HepG2 (cell line): ENCODE data around the gene PLXNB2. TPM values are rescaled to one million over a fixed set of nuclear protein-coding genes. Genes with fewer than 3 reads are reported as not detected.
A peak's percentile ranks its signal among the peaks of the same experiment; 100 is the strongest.

Experiments used
- HOXA3 ChIP-seq: sonication (generic); formaldehyde crosslinking; IDR thresholded peaks from 2 replicates; pipeline ENCODE4 v1.5.0; 2020; ENCODE audit warnings: missing genetic modification reagents
- KMT2A ChIP-seq: sonication (generic); formaldehyde crosslinking; IDR thresholded peaks from 2 replicates; pipeline ENCODE4 v1.4.0; 2020; ENCODE audit warnings: missing genetic modification reagents
- MEIS1 ChIP-seq: sonication (generic); formaldehyde crosslinking; IDR thresholded peaks from 2 replicates; pipeline ENCODE4 v1.9.0; 2021; ENCODE audit warnings: mild to moderate bottlenecking, missing genetic modification reagents, moderate library complexity, borderline replicate concordance
- NFATC3 ChIP-seq: sonication (generic); formaldehyde crosslinking; IDR thresholded peaks from 2 replicates; pipeline ENCODE4 v1.5.1; 2020; ENCODE audit warnings: mild to moderate bottlenecking, missing genetic modification reagents
- NFIB ChIP-seq: sonication (generic); formaldehyde crosslinking; IDR thresholded peaks from 2 replicates; pipeline ENCODE4 v1.9.0; 2021; ENCODE audit warnings: missing genetic modification reagents, mild to moderate bottlenecking, borderline replicate concordance
- SOX6 ChIP-seq, 2 experiments: fragments of 450-650 bp in 1 of 2; sonication (generic) in 1 of 2; formaldehyde crosslinking in 1 of 2; IDR thresholded peaks; 2 replicates each; pipeline versions ENCODE4 v1.4.0 to v1.6.1; 2017 to 2020; ENCODE audit warnings: antibody characterized with exemption in 1 of 2, mild to moderate bottlenecking in 1 of 2, missing genetic modification reagents in 1 of 2
- ZNF782 ChIP-seq: sonication (generic); formaldehyde crosslinking; IDR thresholded peaks from 2 replicates; pipeline ENCODE4 v1.4.0; 2020; ENCODE audit warnings: missing genetic modification reagents, mild to moderate bottlenecking, borderline replicate concordance
- ZNF850 ChIP-seq: sonication (generic); formaldehyde crosslinking; conservative IDR thresholded peaks from 2 replicates; pipeline ENCODE4 v1.9.0; 2021; ENCODE audit warnings: mild to moderate bottlenecking, missing genetic modification reagents
- ZSCAN20 ChIP-seq: sonication (generic); formaldehyde crosslinking; IDR thresholded peaks from 2 replicates; pipeline ENCODE4 v1.4.0; 2020; ENCODE audit warnings: missing genetic modification reagents, mild to moderate bottlenecking, borderline replicate concordance
- polyA plus RNA-seq, 8 experiments: library from polyadenylated mRNA; depleted of rRNA in 3 of 8; stranded (reverse) in 7 of 8; unstranded in 1 of 8; fragments of >200 nt; fragmentation: Illumina TruSeq in 4 of 8; extraction: Trizol in 4 of 8; gene quantifications; 2 replicates each; pipeline versions ENCODE4 v1.2.1 to v1.2.3, GENCODE V29; 2011 to 2016; ENCODE audit warnings: low read depth in 4 of 8, missing spikeins in 1 of 8, mixed read lengths in 1 of 8; ENCODE audit not compliant: insufficient read depth in 1 of 8
- total RNA-seq, 5 experiments: library from RNA; depleted of rRNA; stranded (reverse); fragments of >200 nt; fragmentation: Illumina TruSeq; extraction: Trizol; gene quantifications; 2 replicates each; pipeline ENCODE4 v1.2.3, GENCODE V29; 2016; ENCODE audit warnings: low read depth in 1 of 5
- TF ChIP-seq, protein P1 (sequence below): sonication (generic); formaldehyde crosslinking; IDR thresholded peaks from 2 replicates; pipeline ENCODE4 v1.5.0; 2020; ENCODE audit warnings: mild to moderate bottlenecking, missing genetic modification reagents
- TF ChIP-seq, protein P2 (sequence below): IDR thresholded peaks from 2 replicates; pipeline ENCODE4 v1.6.1; 2018; ENCODE audit warnings: missing genetic modification reagents
- TF ChIP-seq, protein P3 (sequence below): sonication (generic); formaldehyde crosslinking; IDR thresholded peaks from 2 replicates; pipeline ENCODE4 v1.4.0; 2020; ENCODE audit warnings: missing genetic modification reagents, borderline replicate concordance
- TF ChIP-seq, protein P4 (sequence below): sonication (generic); formaldehyde crosslinking; IDR thresholded peaks from 2 replicates; pipeline ENCODE4 v1.5.1; 2020; ENCODE audit warnings: missing genetic modification reagents, mild to moderate bottlenecking, borderline replicate concordance
- TF ChIP-seq, protein P5 (sequence below): sonication (generic); formaldehyde crosslinking; IDR thresholded peaks from 2 replicates; pipeline ENCODE4 v1.8.1; 2023; ENCODE audit warnings: missing genetic modification reagents, inconsistent platforms, borderline replicate concordance
- TF ChIP-seq, protein P6 (sequence below): sonication (generic); formaldehyde crosslinking; IDR thresholded peaks from 2 replicates; pipeline ENCODE4 v1.4.0; 2020; ENCODE audit warnings: mild to moderate bottlenecking, missing genetic modification reagents

PLXNB2 gene
- total and polyA plus RNA-seq, 2 of the 13 experiments (the other 11 are each of a cell fraction or from before 2014, with no cell fraction given): 32.6 to 68.9 TPM

DNA sequence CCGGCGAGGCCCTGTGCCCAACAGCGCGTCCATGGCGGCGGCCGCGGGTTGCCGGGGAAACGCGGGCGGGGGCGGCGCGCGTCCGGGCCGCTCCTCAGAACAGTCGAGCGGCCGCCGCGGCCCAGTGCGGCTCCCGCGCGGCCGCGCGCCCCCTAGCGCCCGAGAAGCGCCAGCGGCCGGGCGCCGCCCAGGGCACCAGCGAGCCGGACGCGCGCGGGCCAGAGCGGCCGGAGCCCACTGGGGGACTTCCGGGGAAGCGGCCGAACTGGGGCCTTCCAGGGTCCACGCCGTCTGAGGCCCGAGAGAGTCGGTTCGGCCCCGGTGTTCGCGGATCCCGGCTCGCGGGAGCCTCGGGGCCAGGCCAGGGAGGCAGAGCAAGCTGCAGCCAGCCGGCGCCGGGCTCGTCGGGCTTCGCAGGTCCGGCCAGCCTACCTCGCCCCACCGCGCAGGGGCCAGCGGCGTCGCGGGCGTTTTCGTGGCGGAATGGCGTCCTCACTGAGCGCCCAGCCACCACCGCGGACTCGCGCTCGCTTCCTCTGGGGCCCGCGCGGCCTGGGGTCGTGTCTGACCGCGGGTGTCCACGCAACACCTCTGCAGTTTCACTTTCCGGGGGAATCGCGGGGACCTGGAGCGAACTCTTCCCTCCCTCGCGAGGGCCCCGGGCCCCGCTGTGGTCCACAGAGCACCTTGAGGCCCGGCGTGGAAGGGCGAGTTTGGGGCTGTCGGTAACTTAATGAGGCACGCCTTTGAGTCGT lies 19.7 kb upstream of the PLXNB2 start, which contains the start of gene DENND6B (continued):
- TF ChIP-seq, protein P1, sequence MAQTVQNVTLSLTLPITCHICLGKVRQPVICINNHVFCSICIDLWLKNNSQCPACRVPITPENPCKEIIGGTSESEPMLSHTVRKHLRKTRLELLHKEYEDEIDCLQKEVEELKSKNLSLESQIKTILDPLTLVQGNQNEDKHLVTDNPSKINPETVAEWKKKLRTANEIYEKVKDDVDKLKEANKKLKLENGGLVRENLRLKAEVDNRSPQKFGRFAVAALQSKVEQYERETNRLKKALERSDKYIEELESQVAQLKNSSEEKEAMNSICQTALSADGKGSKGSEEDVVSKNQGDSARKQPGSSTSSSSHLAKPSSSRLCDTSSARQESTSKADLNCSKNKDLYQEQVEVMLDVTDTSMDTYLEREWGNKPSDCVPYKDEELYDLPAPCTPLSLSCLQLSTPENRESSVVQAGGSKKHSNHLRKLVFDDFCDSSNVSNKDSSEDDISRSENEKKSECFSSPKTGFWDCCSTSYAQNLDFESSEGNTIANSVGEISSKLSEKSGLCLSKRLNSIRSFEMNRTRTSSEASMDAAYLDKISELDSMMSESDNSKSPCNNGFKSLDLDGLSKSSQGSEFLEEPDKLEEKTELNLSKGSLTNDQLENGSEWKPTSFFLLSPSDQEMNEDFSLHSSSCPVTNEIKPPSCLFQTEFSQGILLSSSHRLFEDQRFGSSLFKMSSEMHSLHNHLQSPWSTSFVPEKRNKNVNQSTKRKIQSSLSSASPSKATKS (CRISPR knock-in tag): no peak
- TF ChIP-seq HOXA3 (CRISPR knock-in tag): peak; percentile 86
- TF ChIP-seq, protein P2, sequence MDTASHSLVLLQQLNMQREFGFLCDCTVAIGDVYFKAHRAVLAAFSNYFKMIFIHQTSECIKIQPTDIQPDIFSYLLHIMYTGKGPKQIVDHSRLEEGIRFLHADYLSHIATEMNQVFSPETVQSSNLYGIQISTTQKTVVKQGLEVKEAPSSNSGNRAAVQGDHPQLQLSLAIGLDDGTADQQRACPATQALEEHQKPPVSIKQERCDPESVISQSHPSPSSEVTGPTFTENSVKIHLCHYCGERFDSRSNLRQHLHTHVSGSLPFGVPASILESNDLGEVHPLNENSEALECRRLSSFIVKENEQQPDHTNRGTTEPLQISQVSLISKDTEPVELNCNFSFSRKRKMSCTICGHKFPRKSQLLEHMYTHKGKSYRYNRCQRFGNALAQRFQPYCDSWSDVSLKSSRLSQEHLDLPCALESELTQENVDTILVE (CRISPR knock-in tag): no peak
- peak; percentile 96 for TF ChIP-seq ZSCAN20 (CRISPR knock-in tag)
- peak; percentile 86 for TF ChIP-seq KMT2A
- TF ChIP-seq ZNF850: 0 out of 2 replicates have a peak, but pooled peaks have one; percentile 58
- TF ChIP-seq, protein P3, sequence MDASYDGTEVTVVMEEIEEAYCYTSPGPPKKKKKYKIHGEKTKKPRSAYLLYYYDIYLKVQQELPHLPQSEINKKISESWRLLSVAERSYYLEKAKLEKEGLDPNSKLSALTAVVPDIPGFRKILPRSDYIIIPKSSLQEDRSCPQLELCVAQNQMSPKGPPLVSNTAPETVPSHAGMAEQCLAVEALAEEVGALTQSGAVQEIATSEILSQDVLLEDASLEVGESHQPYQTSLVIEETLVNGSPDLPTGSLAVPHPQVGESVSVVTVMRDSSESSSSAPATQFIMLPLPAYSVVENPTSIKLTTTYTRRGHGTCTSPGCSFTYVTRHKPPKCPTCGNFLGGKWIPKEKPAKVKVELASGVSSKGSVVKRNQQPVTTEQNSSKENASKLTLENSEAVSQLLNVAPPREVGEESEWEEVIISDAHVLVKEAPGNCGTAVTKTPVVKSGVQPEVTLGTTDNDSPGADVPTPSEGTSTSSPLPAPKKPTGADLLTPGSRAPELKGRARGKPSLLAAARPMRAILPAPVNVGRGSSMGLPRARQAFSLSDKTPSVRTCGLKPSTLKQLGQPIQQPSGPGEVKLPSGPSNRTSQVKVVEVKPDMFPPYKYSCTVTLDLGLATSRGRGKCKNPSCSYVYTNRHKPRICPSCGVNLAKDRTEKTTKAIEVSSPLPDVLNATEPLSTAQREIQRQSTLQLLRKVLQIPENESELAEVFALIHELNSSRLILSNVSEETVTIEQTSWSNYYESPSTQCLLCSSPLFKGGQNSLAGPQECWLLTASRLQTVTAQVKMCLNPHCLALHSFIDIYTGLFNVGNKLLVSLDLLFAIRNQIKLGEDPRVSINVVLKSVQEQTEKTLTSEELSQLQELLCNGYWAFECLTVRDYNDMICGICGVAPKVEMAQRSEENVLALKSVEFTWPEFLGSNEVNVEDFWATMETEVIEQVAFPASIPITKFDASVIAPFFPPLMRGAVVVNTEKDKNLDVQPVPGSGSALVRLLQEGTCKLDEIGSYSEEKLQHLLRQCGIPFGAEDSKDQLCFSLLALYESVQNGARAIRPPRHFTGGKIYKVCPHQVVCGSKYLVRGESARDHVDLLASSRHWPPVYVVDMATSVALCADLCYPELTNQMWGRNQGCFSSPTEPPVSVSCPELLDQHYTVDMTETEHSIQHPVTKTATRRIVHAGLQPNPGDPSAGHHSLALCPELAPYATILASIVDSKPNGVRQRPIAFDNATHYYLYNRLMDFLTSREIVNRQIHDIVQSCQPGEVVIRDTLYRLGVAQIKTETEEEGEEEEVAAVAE (CRISPR knock-in tag): no peak
- TF ChIP-seq NFATC3 (CRISPR knock-in tag): no peak
- TF ChIP-seq NFIB (CRISPR knock-in tag): no peak
- TF ChIP-seq, protein P4, sequence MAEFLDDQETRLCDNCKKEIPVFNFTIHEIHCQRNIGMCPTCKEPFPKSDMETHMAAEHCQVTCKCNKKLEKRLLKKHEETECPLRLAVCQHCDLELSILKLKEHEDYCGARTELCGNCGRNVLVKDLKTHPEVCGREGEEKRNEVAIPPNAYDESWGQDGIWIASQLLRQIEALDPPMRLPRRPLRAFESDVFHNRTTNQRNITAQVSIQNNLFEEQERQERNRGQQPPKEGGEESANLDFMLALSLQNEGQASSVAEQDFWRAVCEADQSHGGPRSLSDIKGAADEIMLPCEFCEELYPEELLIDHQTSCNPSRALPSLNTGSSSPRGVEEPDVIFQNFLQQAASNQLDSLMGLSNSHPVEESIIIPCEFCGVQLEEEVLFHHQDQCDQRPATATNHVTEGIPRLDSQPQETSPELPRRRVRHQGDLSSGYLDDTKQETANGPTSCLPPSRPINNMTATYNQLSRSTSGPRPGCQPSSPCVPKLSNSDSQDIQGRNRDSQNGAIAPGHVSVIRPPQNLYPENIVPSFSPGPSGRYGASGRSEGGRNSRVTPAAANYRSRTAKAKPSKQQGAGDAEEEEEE (CRISPR knock-in tag): no peak
- TF ChIP-seq, protein P5, sequence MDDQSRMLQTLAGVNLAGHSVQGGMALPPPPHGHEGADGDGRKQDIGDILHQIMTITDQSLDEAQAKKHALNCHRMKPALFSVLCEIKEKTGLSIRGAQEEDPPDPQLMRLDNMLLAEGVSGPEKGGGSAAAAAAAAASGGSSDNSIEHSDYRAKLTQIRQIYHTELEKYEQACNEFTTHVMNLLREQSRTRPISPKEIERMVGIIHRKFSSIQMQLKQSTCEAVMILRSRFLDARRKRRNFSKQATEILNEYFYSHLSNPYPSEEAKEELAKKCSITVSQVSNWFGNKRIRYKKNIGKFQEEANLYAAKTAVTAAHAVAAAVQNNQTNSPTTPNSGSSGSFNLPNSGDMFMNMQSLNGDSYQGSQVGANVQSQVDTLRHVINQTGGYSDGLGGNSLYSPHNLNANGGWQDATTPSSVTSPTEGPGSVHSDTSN (CRISPR knock-in tag): 0 out of 2 replicates have a peak, but pooled peaks have one; percentile 60
- TF ChIP-seq, protein P6, sequence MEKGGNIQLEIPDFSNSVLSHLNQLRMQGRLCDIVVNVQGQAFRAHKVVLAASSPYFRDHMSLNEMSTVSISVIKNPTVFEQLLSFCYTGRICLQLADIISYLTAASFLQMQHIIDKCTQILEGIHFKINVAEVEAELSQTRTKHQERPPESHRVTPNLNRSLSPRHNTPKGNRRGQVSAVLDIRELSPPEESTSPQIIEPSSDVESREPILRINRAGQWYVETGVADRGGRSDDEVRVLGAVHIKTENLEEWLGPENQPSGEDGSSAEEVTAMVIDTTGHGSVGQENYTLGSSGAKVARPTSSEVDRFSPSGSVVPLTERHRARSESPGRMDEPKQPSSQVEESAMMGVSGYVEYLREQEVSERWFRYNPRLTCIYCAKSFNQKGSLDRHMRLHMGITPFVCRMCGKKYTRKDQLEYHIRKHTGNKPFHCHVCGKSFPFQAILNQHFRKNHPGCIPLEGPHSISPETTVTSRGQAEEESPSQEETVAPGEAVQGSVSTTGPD (CRISPR knock-in tag): no peak
- no peak for TF ChIP-seq SOX6 (IDR thresholded peaks at IDR 0.05)
- peak; percentile 13; the same call in 1 of the 2 replicates for TF ChIP-seq SOX6 (CRISPR knock-in tag; IDR thresholded peaks at IDR 0.05)
- TF ChIP-seq ZNF782 (CRISPR knock-in tag): peak; percentile 48; the same call in 1 of the 2 replicates
- TF ChIP-seq MEIS1 (CRISPR knock-in tag): peak; percentile 41; the same call in 1 of the 2 replicates
